ENCODE results near the gene B3GNT9. TPM values are rescaled to one million over a fixed set of nuclear protein-coding genes. Genes with fewer than 3 reads are reported as not detected.

The B3GNT9 gene
- total RNA-seq, 2 experiments from 2014 or later = 2.3 to 3.0 TPM

DNA sequence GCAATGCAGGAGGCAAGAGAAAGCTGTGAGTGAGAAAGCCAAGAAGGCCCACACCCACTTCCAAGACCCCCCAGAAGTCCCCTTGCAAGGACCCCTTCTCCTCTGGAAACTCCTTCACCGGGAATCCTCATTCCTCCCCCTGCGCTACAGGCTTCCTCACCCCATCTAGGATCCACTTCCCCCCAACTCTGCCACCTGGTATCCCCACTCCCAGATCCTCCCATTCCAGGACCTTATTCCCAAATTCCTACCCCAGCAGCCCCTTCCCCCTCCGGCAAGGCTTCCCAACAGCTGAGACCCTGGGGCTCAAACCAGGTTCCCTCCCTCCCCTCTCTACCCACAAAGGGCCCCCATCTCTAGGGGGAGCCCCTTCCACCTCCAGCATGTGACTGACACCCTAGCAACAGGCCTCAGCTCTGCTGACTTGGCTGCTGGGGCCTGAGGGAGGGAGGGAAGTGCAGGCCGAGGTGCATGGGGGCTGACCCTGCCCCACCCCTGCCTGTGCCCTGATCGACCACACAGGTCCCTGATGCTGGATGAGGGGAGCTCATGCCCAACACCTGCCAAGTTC, 15.9 kb upstream of the B3GNT9 start:
- ChIA-PET CTCF (interaction anchor here (0.5 to 3.3 kb wide), 4 partner anchors 9 to 214 kb away, joined by 3 to 15 read pairs (median 5); partner anchors contain the start of gene B3GNT9), POLR2A (no interaction called here)
- Mint-ChIP-seq H3K4me3 (no peak overlapping the region), H3K27ac (no peak overlapping the region), H3K36me3 (ENCODE audit: low read depth) (peaks cover 6% of the 10 kb centered on the region), H3K4me1 (peaks cover 36% of the 10 kb centered on the region), H3K9me3 (ENCODE audit: low read depth) (no peaks in the 10 kb centered on the region), H3K27me3 (peaks cover 59% of the 10 kb centered on the region)
- DNase-seq = peak; percentile 41
- intact Hi-C loops (cut with DNase I, micrococcal nuclease) = no loop called here
- no peak for ATAC-seq

GRCh38 chr16:67166110-67166547, 15.3 kb upstream of the B3GNT9 start:
- Mint-ChIP-seq H3K27ac (no peak overlapping the region), H3K4me3 (no peak overlapping the region), H3K27me3 (peaks cover 56% of the 10 kb centered on the region), H3K36me3 (ENCODE audit: low read depth) (peaks cover 8% of the 10 kb centered on the region), H3K9me3 (ENCODE audit: low read depth) (no peaks in the 10 kb centered on the region), H3K4me1 (peaks cover 36% of the 10 kb centered on the region)
- DNase-seq (no peak), ATAC-seq (no peak)
- ChIA-PET POLR2A (interaction anchor here (0.6 kb wide), 1 partner anchor 318 kb away, joined by 3 read pairs; no protein-coding TSS in a partner anchor), CTCF (interaction anchor here (1.0 to 1.5 kb wide), 2 partner anchors 9 to 214 kb away, joined by 4 to 6 read pairs; no protein-coding TSS in a partner anchor)
- intact Hi-C loops (cut with DNase I, micrococcal nuclease) = no loop called here

- peaks cover 51% of the 10 kb centered on the region for H3K27me3 Mint-ChIP-seq
- peaks cover 35% of the 10 kb centered on the region for H3K4me1 Mint-ChIP-seq
- intact Hi-C loops (cut with DNase I, micrococcal nuclease) = no loop called here
- ChIA-PET CTCF (interaction anchor here (1.0 to 1.7 kb wide), 2 partner anchors 8 to 10 kb away, joined by 6 to 10 read pairs; no protein-coding TSS in a partner anchor), POLR2A (interaction anchor here (0.6 kb wide), 2 partner anchors 232 to 319 kb away, joined by 3 read pairs; no protein-coding TSS in a partner anchor)
- H3K4me3 Mint-ChIP-seq = no peak overlapping the region
- peaks cover 7% of the 10 kb centered on the region for H3K36me3 Mint-ChIP-seq (ENCODE audit: low read depth)
- ATAC-seq (no peak), DNase-seq (peak; percentile 39)
- no peaks in the 10 kb centered on the region for H3K9me3 Mint-ChIP-seq (ENCODE audit: low read depth)
- H3K27ac Mint-ChIP-seq = no peak overlapping the region
These were observed 14.6 kb upstream of the B3GNT9 start for GRCh38 chr16:67165121-67166078.

DNA sequence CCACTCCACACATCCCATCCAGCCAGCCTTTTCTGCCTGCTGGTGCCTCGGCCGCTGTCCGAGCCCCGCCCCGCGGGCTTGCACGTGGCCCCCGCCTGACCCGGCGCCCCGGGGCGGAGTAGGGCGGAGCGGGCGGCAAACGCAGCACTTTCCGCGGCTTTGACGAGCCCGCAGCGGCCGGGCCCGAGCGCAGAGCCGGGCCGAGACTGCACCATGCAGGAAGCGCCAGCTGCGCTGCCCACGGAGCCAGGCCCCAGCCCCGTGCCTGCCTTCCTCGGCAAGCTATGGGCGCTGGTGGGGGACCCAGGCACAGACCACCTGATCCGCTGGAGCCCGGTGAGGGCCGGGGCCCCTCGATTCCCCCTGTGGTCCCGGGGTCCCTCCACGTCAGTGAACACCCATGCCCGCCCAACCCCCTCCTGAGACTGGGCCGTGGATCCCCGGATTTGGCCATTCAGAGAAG, 13.8 kb upstream of the B3GNT9 start, which contains the start of gene HSF4:
TSS of gene HSF4 (plus strand) at position 147 of the 463 bp plus-strand sequence. CDS start at position 214, 67 bp downstream.
- CTCF ChIA-PET = interaction anchor here (1.7 to 4.5 kb wide), 2 partner anchors 9 to 11 kb away, joined by 10 to 39 read pairs; no protein-coding TSS in a partner anchor
- peak; percentile 48 for DNase-seq

GRCh38 chr16:67163999-67164558, 13.3 kb upstream of the B3GNT9 start:
- DNase-seq = no peak
- ChIA-PET CTCF (interaction anchor here (0.7 to 4.5 kb wide), 9 partner anchors 9 to 179 kb away, joined by 3 to 39 read pairs (median 5); partner anchors contain the start of gene TMEM208), POLR2A (interaction anchor here (1.2 kb wide), 1 partner anchor 9 kb away, joined by 4 read pairs; no protein-coding TSS in a partner anchor)
- no peak for ATAC-seq
- Mint-ChIP-seq H3K9me3 (ENCODE audit: low read depth) (no peaks in the 10 kb centered on the region), H3K4me1 (peaks cover 29% of the 10 kb centered on the region), H3K36me3 (ENCODE audit: low read depth) (peaks cover 7% of the 10 kb centered on the region), H3K27me3 (peaks cover 48% of the 10 kb centered on the region), H3K27ac (no peak overlapping the region), H3K4me3 (no peak overlapping the region)
- intact Hi-C loops (cut with DNase I, micrococcal nuclease) = loop anchor here in 1 of 2 experiments (1.0 to 5.0 kb wide), 2 partner anchors 10 to 498 kb away; partner anchors contain the start of genes ACD and PARD6A

More for the DNA sequence above, 13.8 kb upstream of the B3GNT9 start, which contains the start of gene HSF4:
- intact Hi-C loops (cut with DNase I, micrococcal nuclease) = loop anchor here in 1 of 2 experiments (1.0 to 5.0 kb wide), 2 partner anchors 10 to 498 kb away; partner anchors contain the start of genes ACD and PARD6A
- POLR2A ChIA-PET = no interaction called here
- Mint-ChIP-seq H3K27ac (no peak within 1 kb of the TSS), H3K9me3 (ENCODE audit: low read depth) (no peaks in the 10 kb centered on the region), H3K4me1 (peaks cover 29% of the 10 kb centered on the region), H3K4me3 (no peak within 1 kb of the TSS), H3K36me3 (ENCODE audit: low read depth) (peaks cover 7% of the 10 kb centered on the region), H3K27me3 (peaks cover 51% of the 10 kb centered on the region)
- ATAC-seq = no peak

DNA sequence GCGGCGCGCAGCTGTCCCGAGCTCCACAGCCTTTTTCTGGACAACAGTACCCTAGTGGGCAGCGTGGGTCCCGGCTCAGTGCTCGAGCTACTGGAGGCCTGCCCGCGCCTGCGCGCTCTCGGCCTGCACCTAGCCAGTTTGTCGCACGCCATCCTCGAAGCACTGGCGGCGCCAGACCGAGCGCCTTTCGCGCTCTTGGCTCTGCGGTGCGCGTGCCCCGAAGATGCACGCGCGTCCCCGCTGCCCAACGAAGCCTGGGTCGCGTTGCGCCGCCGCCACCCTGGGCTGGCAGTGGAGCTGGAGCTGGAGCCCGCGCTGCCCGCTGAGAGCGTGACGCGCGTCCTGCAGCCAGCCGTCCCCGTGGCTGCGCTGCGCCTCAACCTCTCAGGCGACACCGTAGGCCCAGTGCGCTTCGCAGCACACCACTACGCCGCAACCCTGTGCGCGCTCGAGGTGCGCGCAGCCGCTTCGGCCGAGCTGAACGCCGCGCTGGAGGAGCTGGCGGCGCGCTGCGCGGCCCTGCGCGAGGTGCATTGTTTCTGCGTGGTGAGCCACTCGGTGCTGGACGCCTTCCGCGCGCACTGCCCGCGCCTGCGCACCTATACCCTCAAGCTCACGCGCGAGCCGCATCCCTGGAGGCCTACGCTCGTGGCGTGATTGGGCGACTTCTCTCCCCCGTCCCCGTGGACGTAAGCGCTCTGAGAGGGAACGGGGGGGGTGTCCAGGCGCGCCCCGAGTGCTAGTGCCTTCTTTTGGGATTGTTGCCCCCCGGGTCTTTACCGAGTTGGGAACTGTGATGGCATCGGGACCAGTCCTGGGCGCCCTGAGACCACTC, 12.6 kb upstream of the B3GNT9 start:
- Mint-ChIP-seq H3K36me3 (ENCODE audit: low read depth) (peaks cover 7% of the 10 kb centered on the region), H3K4me3 (no peak overlapping the region), H3K9me3 (ENCODE audit: low read depth) (no peaks in the 10 kb centered on the region), H3K4me1 (peaks cover 36% of the 10 kb centered on the region), H3K27ac (no peak overlapping the region), H3K27me3 (peaks cover 41% of the 10 kb centered on the region)
- DNase-seq (peak; percentile 78), ATAC-seq (peak; percentile 11)
- ChIA-PET POLR2A (interaction anchor here (0.7 to 1.2 kb wide), 3 partner anchors 10 to 19 kb away, joined by 3 to 4 read pairs (median 3); no protein-coding TSS in a partner anchor), CTCF (interaction anchor here (0.7 to 4.5 kb wide), 13 partner anchors 8 to 213 kb away, joined by 3 to 39 read pairs (median 4); partner anchors contain the start of gene TMEM208)
- intact Hi-C loops (cut with DNase I, micrococcal nuclease) = loop anchor here in 1 of 2 experiments (5.0 kb wide), 1 partner anchor 499 kb away; the partner anchor contains the start of genes ACD and PARD6A

- H3K4me3 Mint-ChIP-seq = no peak overlapping the region
These were observed 11.8 kb upstream of the B3GNT9 start for GRCh38 chr16:67162506-67163163.

GRCh38 chr16:67161595-67162058, 10.8 kb upstream of the B3GNT9 start:
- H3K27me3 Mint-ChIP-seq = peaks cover 25% of the 10 kb centered on the region
- ChIA-PET POLR2A (no interaction called here), CTCF (interaction anchor here (1.0 to 4.5 kb wide), 5 partner anchors 14 to 228 kb away, joined by 3 to 39 read pairs (median 9); no protein-coding TSS in a partner anchor)
- no peak overlapping the region for H3K4me3 Mint-ChIP-seq
- H3K4me1 Mint-ChIP-seq = peaks cover 49% of the 10 kb centered on the region
- no peaks in the 10 kb centered on the region for H3K9me3 Mint-ChIP-seq (ENCODE audit: low read depth)
- ATAC-seq (no peak), DNase-seq (no peak)
- intact Hi-C loops (cut with DNase I, micrococcal nuclease) = loop anchor here in 1 of 2 experiments (5.0 kb wide), 1 partner anchor 501 kb away; the partner anchor contains the start of genes ACD and PARD6A
- peaks cover 7% of the 10 kb centered on the region for H3K36me3 Mint-ChIP-seq (ENCODE audit: low read depth)
- no peak overlapping the region for H3K27ac Mint-ChIP-seq

More at GRCh38 chr16:67162506-67163163, 11.8 kb upstream of the B3GNT9 start:
- DNase-seq (no peak), ATAC-seq (no peak)
- Mint-ChIP-seq H3K27me3 (peaks cover 34% of the 10 kb centered on the region), H3K36me3 (ENCODE audit: low read depth) (peaks cover 7% of the 10 kb centered on the region), H3K27ac (no peak overlapping the region), H3K4me1 (peaks cover 44% of the 10 kb centered on the region), H3K9me3 (ENCODE audit: low read depth) (no peaks in the 10 kb centered on the region)
- ChIA-PET CTCF (interaction anchor here (0.6 to 4.5 kb wide), 14 partner anchors 10 to 229 kb away, joined by 3 to 39 read pairs (median 4); partner anchors contain the start of gene TMEM208), POLR2A (interaction anchor here (0.7 to 1.2 kb wide), 3 partner anchors 11 to 20 kb away, joined by 3 to 4 read pairs (median 3); no protein-coding TSS in a partner anchor)
- intact Hi-C loops (cut with DNase I, micrococcal nuclease) = loop anchor here in 1 of 2 experiments (5.0 kb wide), 1 partner anchor 500 kb away; the partner anchor contains the start of genes ACD and PARD6A

All from activated CD4-positive, alpha-beta T cell treated with anti-CD3 and anti-CD28 coated beads for 36 hours (primary cell).